NB4 (cell line): ENCODE results near the gene PIPOX.

ENCODE experiments used
- DNase-seq: peaks from one replicate; pipeline ENCODE4 v3.0.0; 2010; ENCODE audit warnings: low read depth
- H3K4me3 ChIP-seq: one replicate; pipeline ENCODE4 v1.5.1; 2011; ENCODE audit warnings: mild to moderate bottlenecking, low read depth, low read length, moderate library complexity
- CTCF ChIP-seq: IDR thresholded peaks from one replicate; pipeline ENCODE4 v1.5.1; 2012; ENCODE audit warnings: low read depth, low read length
- MAX ChIP-seq: IDR thresholded peaks from 2 replicates; pipeline ENCODE4 v1.6.1; 2011; ENCODE audit warnings: low read depth, low read length
- MYC ChIP-seq: IDR thresholded peaks from 2 replicates; pipeline ENCODE4 v1.6.1; 2011; ENCODE audit warnings: low read depth, low read length
- POLR2A ChIP-seq: IDR thresholded peaks from 2 replicates; pipeline ENCODE4 v1.6.1; 2011; ENCODE audit warnings: mild to moderate bottlenecking; ENCODE audit not compliant: insufficient read length; ENCODE audit errors: extremely low read depth

The PIPOX gene

GRCh38 chr17:29079433-29079832 lies 36.5 kb downstream of the PIPOX start:
- H3K4me3 ChIP-seq, result no peak overlapping the region
- TF ChIP-seq CTCF (no peak), MAX (no peak), POLR2A (no peak), MYC (no peak)
- no peak for DNase-seq

GRCh38 chr17:29079887-29080286 lies 36.9 kb downstream of the PIPOX start:
- no peak overlapping the region for H3K4me3 ChIP-seq
- no peak for TF ChIP-seq MAX
- TF ChIP-seq MYC, result no peak
- TF ChIP-seq CTCF, result no peak
- TF ChIP-seq POLR2A, result no peak
- no peak for DNase-seq

GRCh38 chr17:29080323-29080722 lies 37.4 kb downstream of the PIPOX start:
- no peak overlapping the region for H3K4me3 ChIP-seq
- no peak for TF ChIP-seq POLR2A
- no peak for TF ChIP-seq MAX
- no peak for TF ChIP-seq CTCF
- TF ChIP-seq MYC, result no peak
- DNase-seq, result no peak

GRCh38 chr17:29080965-29081364 lies 38.0 kb downstream of the PIPOX start:
- no peak for TF ChIP-seq POLR2A
- no peak for TF ChIP-seq MYC
- no peak for DNase-seq
- H3K4me3 ChIP-seq, result no peak overlapping the region

- no peak for TF ChIP-seq CTCF
- no peak for TF ChIP-seq MYC
- no peak for TF ChIP-seq POLR2A
- TF ChIP-seq MAX, result no peak
- no peak overlapping the region for H3K4me3 ChIP-seq
- no peak for DNase-seq
These were observed 41.7 kb downstream of the PIPOX start for GRCh38 chr17:29084541-29085146.

GRCh38 chr17:29085223-29085622 lies 42.3 kb downstream of the PIPOX start:
- no peak for TF ChIP-seq CTCF
- no peak for TF ChIP-seq MAX
- no peak for TF ChIP-seq MYC
- no peak for TF ChIP-seq POLR2A
- DNase-seq, result no peak

More at GRCh38 chr17:29085223-29085622, 42.3 kb downstream of the PIPOX start:
- H3K4me3 ChIP-seq, result no peak overlapping the region
